GM13976 (cell line): ENCODE data around the gene IMPDH2.

Experiments used
- DNase-seq: peaks from one replicate; pipeline ENCODE4 v3.0.0; 2012; ENCODE audit warnings: low spot score
- in situ Hi-C: fragments of 300-500 bp; cut with MboI; formaldehyde crosslinking; loops from one replicate; pipeline ENCODE4 v1.12.0; 2022; ENCODE audit warnings: low sequenced_read_pairs, mixed read lengths, inconsistent platforms; ENCODE audit not compliant: unreplicated experiment
- TF ChIP-seq, protein P1 (sequence below): IDR thresholded peaks from 2 replicates; pipeline ENCODE4 v1.5.1; 2012; ENCODE audit warnings: borderline replicate concordance, mild to moderate bottlenecking; ENCODE audit not compliant: insufficient read depth; ENCODE audit errors: extremely low read depth, missing control alignments, control extremely low read depth

IMPDH2 gene

DNA sequence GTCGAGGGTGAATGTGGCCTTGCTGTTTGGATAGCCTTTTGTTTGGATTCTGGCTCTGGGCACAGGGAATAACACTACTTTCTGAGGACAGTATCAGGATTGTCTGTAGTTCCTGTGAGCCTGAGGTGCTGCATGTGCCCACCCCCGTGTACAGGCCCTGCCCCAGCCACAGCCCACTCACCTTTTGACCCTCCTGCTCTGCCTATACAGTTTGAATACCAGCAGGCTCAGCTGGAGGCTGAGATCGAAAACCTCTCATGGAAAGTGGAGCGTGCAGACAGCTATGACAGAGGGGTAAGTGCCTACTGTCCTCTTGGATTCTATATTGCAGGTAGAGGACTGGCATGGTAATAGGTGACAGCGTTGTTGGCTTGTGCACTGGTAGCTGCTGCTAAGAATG lies 46.5 kb downstream of the IMPDH2 start:
- no peak for DNase-seq
- in situ Hi-C loops, result no loop called here
- TF ChIP-seq, protein P1, sequence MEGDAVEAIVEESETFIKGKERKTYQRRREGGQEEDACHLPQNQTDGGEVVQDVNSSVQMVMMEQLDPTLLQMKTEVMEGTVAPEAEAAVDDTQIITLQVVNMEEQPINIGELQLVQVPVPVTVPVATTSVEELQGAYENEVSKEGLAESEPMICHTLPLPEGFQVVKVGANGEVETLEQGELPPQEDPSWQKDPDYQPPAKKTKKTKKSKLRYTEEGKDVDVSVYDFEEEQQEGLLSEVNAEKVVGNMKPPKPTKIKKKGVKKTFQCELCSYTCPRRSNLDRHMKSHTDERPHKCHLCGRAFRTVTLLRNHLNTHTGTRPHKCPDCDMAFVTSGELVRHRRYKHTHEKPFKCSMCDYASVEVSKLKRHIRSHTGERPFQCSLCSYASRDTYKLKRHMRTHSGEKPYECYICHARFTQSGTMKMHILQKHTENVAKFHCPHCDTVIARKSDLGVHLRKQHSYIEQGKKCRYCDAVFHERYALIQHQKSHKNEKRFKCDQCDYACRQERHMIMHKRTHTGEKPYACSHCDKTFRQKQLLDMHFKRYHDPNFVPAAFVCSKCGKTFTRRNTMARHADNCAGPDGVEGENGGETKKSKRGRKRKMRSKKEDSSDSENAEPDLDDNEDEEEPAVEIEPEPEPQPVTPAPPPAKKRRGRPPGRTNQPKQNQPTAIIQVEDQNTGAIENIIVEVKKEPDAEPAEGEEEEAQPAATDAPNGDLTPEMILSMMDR, result no peak

DNA sequence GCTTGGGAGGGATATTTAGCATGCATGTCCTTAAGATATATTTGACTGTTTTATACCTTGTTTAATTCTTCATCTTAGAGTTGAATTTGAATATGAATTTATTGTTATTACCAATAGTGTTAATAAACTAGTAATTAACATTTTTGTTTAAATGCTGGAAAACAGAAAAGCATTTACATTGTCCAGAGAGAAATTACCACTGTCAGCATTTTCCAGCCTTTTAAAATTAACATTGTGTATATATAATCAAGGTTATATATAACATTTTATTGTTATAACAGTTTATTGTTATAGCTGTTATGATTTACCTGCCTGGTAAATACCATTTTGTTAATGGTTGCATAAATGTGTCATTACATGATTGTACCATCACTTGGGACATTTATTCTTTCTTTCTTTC lies 47.2 kb downstream of the IMPDH2 start:
- no peak for DNase-seq
- TF ChIP-seq, protein P1, result no peak
- in situ Hi-C loops, result no loop called here

DNA sequence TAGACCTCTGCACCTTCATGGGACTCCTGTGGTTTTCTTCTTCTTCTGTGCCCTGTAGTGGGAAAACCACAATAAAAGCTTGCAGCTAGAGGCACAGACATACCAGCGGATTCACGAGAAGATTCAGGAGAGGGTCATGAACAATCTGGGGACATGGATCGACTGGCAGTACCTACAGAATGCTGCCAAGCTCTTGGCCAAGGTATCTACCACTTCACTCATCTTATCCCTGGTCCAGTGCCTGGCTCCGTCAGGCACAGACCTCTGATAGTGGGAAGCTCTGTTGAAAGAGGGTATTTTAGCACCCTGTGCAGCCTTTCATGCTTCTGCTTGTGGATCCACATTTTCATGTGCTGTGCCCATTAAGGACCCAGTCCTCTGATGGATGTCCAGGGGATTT lies 48.9 kb downstream of the IMPDH2 start:
- in situ Hi-C loops, result no loop called here
- TF ChIP-seq, protein P1, result no peak
- no peak for DNase-seq

DNA sequence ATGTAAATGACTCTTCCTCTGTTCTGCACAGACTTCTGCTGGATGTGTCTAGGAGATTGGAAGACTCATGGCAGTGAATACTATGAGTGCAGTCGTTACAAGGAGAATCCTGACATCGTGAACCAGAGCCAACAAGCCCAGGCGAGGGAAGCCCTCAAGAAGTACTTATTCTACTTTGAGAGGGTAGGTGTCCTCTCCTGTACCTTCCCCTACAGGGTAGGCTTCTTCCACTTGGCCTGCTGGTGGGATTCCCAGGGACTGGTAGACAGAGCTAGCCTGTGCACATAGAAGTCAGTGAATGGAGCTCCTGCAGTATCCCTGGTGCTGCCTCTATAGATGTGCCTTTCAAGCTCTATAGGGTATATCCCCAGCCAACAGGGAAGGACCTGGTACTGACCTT lies 49.7 kb downstream of the IMPDH2 start:
- TF ChIP-seq, protein P1, result no peak
- no peak for DNase-seq
- in situ Hi-C loops, result no loop called here
